HG03135 (cell line): ENCODE measurements around the gene UBE2K.
"Not testable (repeated sequence)": the region's sequence is repeated elsewhere in the genome, so short reads cannot be mapped to it uniquely, and the experiment has no call there.

Experiments
- ATAC-seq: cut with Tn5 transposase; IDR thresholded peaks from one replicate; pipeline ENCODE4 v1.9.1; 2021; ENCODE audit warnings: mild to moderate bottlenecking, moderate library complexity; ENCODE audit not compliant: unreplicated experiment

The UBE2K gene

GRCh38 chr4:39697740-39698423 lies at the start of gene UBE2K:
TSS of gene UBE2K (plus strand) at chr4:39698136. CDS start at chr4:39698328, 192 bp downstream.
- ATAC-seq: peak; percentile 77

- ATAC-seq: no peak
Measured at GRCh38 chr4:39648213-39648612, 49.7 kb upstream of the UBE2K start.

- ATAC-seq: no peak
Measured at GRCh38 chr4:39648827-39649558, 48.9 kb upstream of the UBE2K start.

- ATAC-seq: no peak
Measured at GRCh38 chr4:39649639-39650265, 48.2 kb upstream of the UBE2K start.

- not testable (repeated sequence) for ATAC-seq
Measured at GRCh38 chr4:39651586-39651985, 46.4 kb upstream of the UBE2K start.

- no peak for ATAC-seq
Measured at GRCh38 chr4:39655211-39655610, 42.7 kb upstream of the UBE2K start.

- no peak for ATAC-seq
Measured at GRCh38 chr4:39655876-39656275, 42.1 kb upstream of the UBE2K start.

GRCh38 chr4:39656638-39657037 lies 41.3 kb upstream of the UBE2K start:
- ATAC-seq: not testable (repeated sequence)

- peak; percentile 68 for ATAC-seq
Measured at GRCh38 chr4:39657465-39657864, 40.5 kb upstream of the UBE2K start.

- no peak for ATAC-seq
Measured at GRCh38 chr4:39658756-39659155, 39.2 kb upstream of the UBE2K start.

- ATAC-seq: no peak
Measured at GRCh38 chr4:39660045-39660444, 37.9 kb upstream of the UBE2K start.

GRCh38 chr4:39660757-39661156 lies 37.2 kb upstream of the UBE2K start:
- ATAC-seq: no peak

GRCh38 chr4:39662683-39663082 lies 35.3 kb upstream of the UBE2K start:
- ATAC-seq: no peak

GRCh38 chr4:39664828-39665731 lies 32.9 kb upstream of the UBE2K start:
- no peak for ATAC-seq

GRCh38 chr4:39667706-39668105 lies 30.2 kb upstream of the UBE2K start:
- no peak for ATAC-seq

- ATAC-seq: no peak
Measured at GRCh38 chr4:39668887-39669286, 29.0 kb upstream of the UBE2K start.

GRCh38 chr4:39670296-39670695 lies 27.6 kb upstream of the UBE2K start:
- not testable (repeated sequence) for ATAC-seq

GRCh38 chr4:39675681-39676080 lies 22.3 kb upstream of the UBE2K start:
- not testable (repeated sequence) for ATAC-seq

- ATAC-seq: not testable (repeated sequence)
Measured at GRCh38 chr4:39681003-39681402, 16.9 kb upstream of the UBE2K start.

- peak; percentile 79 for ATAC-seq
Measured at GRCh38 chr4:39682138-39682537, 15.8 kb upstream of the UBE2K start.

GRCh38 chr4:39685990-39686389 lies 11.9 kb upstream of the UBE2K start:
- no peak for ATAC-seq
